ES-I3 (cell line): ENCODE measurements around the gene CFAP44.

Experiments
- H3K36me3 ChIP-seq: 2 replicates; pipeline ENCODE4 v1.6.1; 2013; ENCODE audit warnings: mild to moderate bottlenecking, low read length, control low read depth, moderate library complexity; ENCODE audit not compliant: insufficient read depth
- H3K4me1 ChIP-seq: 2 replicates; pipeline ENCODE4 v1.6.1; 2013; ENCODE audit warnings: mild to moderate bottlenecking, control low read depth, low read length; ENCODE audit not compliant: insufficient read depth
- H3K9ac ChIP-seq: 2 replicates; pipeline ENCODE4 v1.6.1; 2013; ENCODE audit warnings: low read depth, mild to moderate bottlenecking, low read length, moderate library complexity
- H3K9me3 ChIP-seq: 2 replicates; pipeline ENCODE4 v1.6.1; 2013; ENCODE audit warnings: mild to moderate bottlenecking, low read length, moderate library complexity; ENCODE audit not compliant: control insufficient read depth, insufficient read depth

CFAP44 gene

GRCh38 chr3:113423699-113424098 is 17.6 kb downstream of the CFAP44 start:
- no peaks in the 10 kb centered on the region; the same call in 1 of the 2 replicates for H3K9me3 ChIP-seq
- H3K9ac ChIP-seq, result no peak overlapping the region
- no peaks in the 10 kb centered on the region for H3K4me1 ChIP-seq
- no peaks in the 10 kb centered on the region; the same call in 1 of the 2 replicates for H3K36me3 ChIP-seq

GRCh38 chr3:113421082-113421481 is 20.2 kb downstream of the CFAP44 start:
- Histone ChIP-seq H3K9me3 (no peaks in the 10 kb centered on the region), H3K9ac (no peak overlapping the region), H3K36me3 (no peaks in the 10 kb centered on the region; the same call in 1 of the 2 replicates), H3K4me1 (no peaks in the 10 kb centered on the region)

DNA sequence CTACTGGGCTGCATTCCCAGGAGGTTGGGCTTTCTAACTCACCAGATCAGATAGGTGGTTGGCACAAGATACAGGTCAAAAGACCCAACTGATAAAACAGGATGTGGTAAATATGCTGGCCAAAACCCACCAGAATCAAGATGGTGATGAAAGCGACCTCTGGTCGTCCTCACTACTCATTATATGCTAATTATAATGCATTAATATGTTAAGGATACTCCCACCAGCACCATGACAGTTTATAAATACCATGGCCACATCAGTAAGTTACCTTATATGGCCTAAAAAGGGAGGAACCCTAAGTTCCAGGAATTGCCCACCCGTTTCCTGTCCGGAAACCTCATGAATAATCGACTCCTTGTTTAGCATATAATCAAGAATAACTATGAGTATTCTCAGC is 31.6 kb downstream of the CFAP44 start:
- Histone ChIP-seq H3K4me1 (no peaks in the 10 kb centered on the region), H3K9ac (no peak overlapping the region), H3K36me3 (no peaks in the 10 kb centered on the region), H3K9me3 (no peaks in the 10 kb centered on the region)

DNA sequence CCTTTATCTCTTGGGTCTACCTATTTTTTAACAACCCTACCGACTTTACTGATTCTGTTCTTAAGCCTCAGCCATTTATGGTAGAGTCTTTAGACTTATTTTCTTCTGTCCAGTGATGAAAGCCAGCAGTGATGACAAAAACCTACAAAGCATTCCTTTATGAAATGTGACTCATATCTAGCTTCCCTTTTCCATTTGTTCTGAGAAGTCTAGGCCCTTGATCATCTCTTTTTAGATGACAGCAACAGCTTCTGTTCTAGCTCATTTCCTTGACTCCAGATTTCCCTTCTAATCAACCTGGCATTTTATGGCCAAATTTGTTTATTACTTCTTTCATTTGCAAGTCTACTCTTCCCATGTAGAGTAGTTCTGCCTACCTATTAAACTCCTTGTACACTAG is 36.1 kb downstream of the CFAP44 start:
- Histone ChIP-seq H3K9me3 (no peaks in the 10 kb centered on the region), H3K4me1 (no peaks in the 10 kb centered on the region), H3K36me3 (no peaks in the 10 kb centered on the region), H3K9ac (no peak overlapping the region)

DNA sequence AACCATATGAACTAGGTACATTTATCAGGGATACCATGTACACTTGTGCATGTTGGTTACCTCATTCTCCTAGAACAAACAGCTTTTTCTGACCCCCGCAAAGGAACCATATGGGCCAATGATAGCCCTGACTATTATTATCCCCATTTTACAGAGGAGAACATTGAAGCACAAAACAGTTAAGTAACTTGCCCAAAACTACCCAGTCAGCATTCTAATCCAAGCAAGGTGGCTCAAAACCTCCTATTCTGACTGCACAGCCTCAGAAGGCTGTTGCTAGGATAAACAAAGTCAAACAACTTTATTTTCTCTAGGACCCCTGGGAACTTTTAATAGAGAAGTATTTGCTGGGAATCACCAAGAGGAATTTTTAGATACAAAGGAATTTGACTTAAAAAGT is 36.7 kb downstream of the CFAP44 start:
- Histone ChIP-seq H3K4me1 (no peaks in the 10 kb centered on the region), H3K9ac (no peak overlapping the region), H3K9me3 (no peaks in the 10 kb centered on the region), H3K36me3 (no peaks in the 10 kb centered on the region)
